HepG2 (cell line): ENCODE measurements around the gene RSRC2. TPM values are rescaled to one million over a fixed set of nuclear protein-coding genes. Genes with fewer than 3 reads are reported as not detected.
A peak's percentile ranks its signal among the peaks of the same experiment; 100 is the strongest.

Experiments
- ARHGAP35 ChIP-seq: sonication (generic); formaldehyde crosslinking; IDR thresholded peaks from 2 replicates; pipeline ENCODE4 v1.9.0; 2022; ENCODE audit warnings: mild to moderate bottlenecking, inconsistent platforms, moderate library complexity, missing genetic modification reagents, borderline replicate concordance
- ATF4 ChIP-seq, 2 experiments: fragments of 450-650 bp in 1 of 2; sonication (generic) in 1 of 2; formaldehyde crosslinking; IDR thresholded peaks; 2 replicates each; pipeline versions ENCODE4 v1.5.0 to v1.8.0; 2020 to 2022; ENCODE audit warnings: mild to moderate bottlenecking in 1 of 2, missing genetic modification reagents in 1 of 2
- CEBPB ChIP-seq: IDR thresholded peaks from 2 replicates; pipeline ENCODE4 v1.6.1; 2011; ENCODE audit warnings: low read depth, low read length, improper control_type of control experiment, borderline replicate concordance
- CHCHD3 ChIP-seq: sonication (generic); formaldehyde crosslinking; IDR thresholded peaks from 2 replicates; pipeline ENCODE4 v1.8.0; 2022; ENCODE audit warnings: mild to moderate bottlenecking, missing genetic modification reagents, moderate library complexity
- FOXA3 ChIP-seq: IDR thresholded peaks from 2 replicates; pipeline ENCODE4 v1.6.1; 2016; ENCODE audit warnings: missing genetic modification reagents, missing compliant biosample characterization
- FOXK2 ChIP-seq: fragments of 450-650 bp; IDR thresholded peaks from 2 replicates; pipeline ENCODE4 v1.6.1; 2016
- HINFP ChIP-seq: sonication (generic); formaldehyde crosslinking; IDR thresholded peaks from 2 replicates; pipeline ENCODE4 v1.4.0; 2020; ENCODE audit warnings: low read depth, mild to moderate bottlenecking, missing genetic modification reagents
- KDM5B ChIP-seq: sonication (generic); formaldehyde crosslinking; IDR thresholded peaks from 2 replicates; pipeline ENCODE4 v1.4.0; 2020; ENCODE audit warnings: missing genetic modification reagents, mild to moderate bottlenecking, borderline replicate concordance
- NR0B2 ChIP-seq: sonication (generic); formaldehyde crosslinking; IDR thresholded peaks from 2 replicates; pipeline ENCODE4 v1.4.0; 2020; ENCODE audit warnings: mild to moderate bottlenecking, missing genetic modification reagents
- PHF8 ChIP-seq: sonication (generic); formaldehyde crosslinking; IDR thresholded peaks from 2 replicates; pipeline ENCODE4 v1.5.0; 2020; ENCODE audit warnings: missing genetic modification reagents
- RNF219 ChIP-seq: sonication (generic); formaldehyde crosslinking; IDR thresholded peaks from 2 replicates; pipeline ENCODE4 v1.5.0; 2020; ENCODE audit warnings: mild to moderate bottlenecking, missing genetic modification reagents
- TBX2 ChIP-seq: sonication (generic); formaldehyde crosslinking; IDR thresholded peaks from 2 replicates; pipeline ENCODE4 v1.5.0; 2020; ENCODE audit warnings: missing genetic modification reagents, mild to moderate bottlenecking, borderline replicate concordance
- TOE1 ChIP-seq: sonication (generic); formaldehyde crosslinking; IDR thresholded peaks from 2 replicates; pipeline ENCODE4 v1.4.0; 2020; ENCODE audit warnings: mild to moderate bottlenecking, missing genetic modification reagents
- YY1 ChIP-seq: IDR thresholded peaks from 2 replicates; pipeline ENCODE4 v1.6.1; 2011; ENCODE audit warnings: low read length, low read depth, moderate library complexity, mild to moderate bottlenecking; ENCODE audit not compliant: insufficient read depth, insufficient replicate concordance
- ZNF468 ChIP-seq: sonication (generic); formaldehyde crosslinking; IDR thresholded peaks from 2 replicates; pipeline ENCODE4 v1.8.0; 2022; ENCODE audit warnings: mild to moderate bottlenecking, moderate library complexity, missing genetic modification reagents
- ZNF564 ChIP-seq: sonication (generic); formaldehyde crosslinking; IDR thresholded peaks from 2 replicates; pipeline ENCODE4 v1.8.1; 2023; ENCODE audit warnings: mild to moderate bottlenecking, missing genetic modification reagents
- ZNF572 ChIP-seq: sonication (generic); formaldehyde crosslinking; IDR thresholded peaks from 2 replicates; pipeline ENCODE4 v1.5.1; 2020; ENCODE audit warnings: mild to moderate bottlenecking, missing genetic modification reagents
- ZNF589 ChIP-seq: sonication (generic); formaldehyde crosslinking; conservative IDR thresholded peaks from 2 replicates; pipeline ENCODE4 v1.8.0; 2022; ENCODE audit warnings: mild to moderate bottlenecking, moderate library complexity, missing genetic modification reagents
- ZNF670 ChIP-seq: sonication (generic); formaldehyde crosslinking; IDR thresholded peaks from 2 replicates; pipeline ENCODE4 v1.8.0; 2022; ENCODE audit warnings: mild to moderate bottlenecking, missing genetic modification reagents, borderline replicate concordance
- ZNF792 ChIP-seq: IDR thresholded peaks from 2 replicates; pipeline ENCODE4 v1.6.1; 2016
- polyA plus RNA-seq, 8 experiments: library from polyadenylated mRNA; depleted of rRNA in 3 of 8; stranded (reverse) in 7 of 8; unstranded in 1 of 8; fragments of >200 nt; fragmentation: Illumina TruSeq in 4 of 8; extraction: Trizol in 4 of 8; gene quantifications; 2 replicates each; pipeline versions ENCODE4 v1.2.1 to v1.2.3, GENCODE V29; 2011 to 2016; ENCODE audit warnings: low read depth in 4 of 8, missing spikeins in 1 of 8, mixed read lengths in 1 of 8; ENCODE audit not compliant: insufficient read depth in 1 of 8
- total RNA-seq, 5 experiments: library from RNA; depleted of rRNA; stranded (reverse); fragments of >200 nt; fragmentation: Illumina TruSeq; extraction: Trizol; gene quantifications; 2 replicates each; pipeline ENCODE4 v1.2.3, GENCODE V29; 2016; ENCODE audit warnings: low read depth in 1 of 5
- TF ChIP-seq, protein P1 (sequence below): sonication (generic); formaldehyde crosslinking; IDR thresholded peaks from 2 replicates; pipeline ENCODE4 v1.9.0; 2021; ENCODE audit warnings: missing genetic modification reagents, borderline replicate concordance

The RSRC2 gene
- total and polyA plus RNA-seq, 2 of the 13 experiments (the other 11 are each of a cell fraction or from before 2014, with no cell fraction given) = 31.4 to 77.8 TPM

DNA sequence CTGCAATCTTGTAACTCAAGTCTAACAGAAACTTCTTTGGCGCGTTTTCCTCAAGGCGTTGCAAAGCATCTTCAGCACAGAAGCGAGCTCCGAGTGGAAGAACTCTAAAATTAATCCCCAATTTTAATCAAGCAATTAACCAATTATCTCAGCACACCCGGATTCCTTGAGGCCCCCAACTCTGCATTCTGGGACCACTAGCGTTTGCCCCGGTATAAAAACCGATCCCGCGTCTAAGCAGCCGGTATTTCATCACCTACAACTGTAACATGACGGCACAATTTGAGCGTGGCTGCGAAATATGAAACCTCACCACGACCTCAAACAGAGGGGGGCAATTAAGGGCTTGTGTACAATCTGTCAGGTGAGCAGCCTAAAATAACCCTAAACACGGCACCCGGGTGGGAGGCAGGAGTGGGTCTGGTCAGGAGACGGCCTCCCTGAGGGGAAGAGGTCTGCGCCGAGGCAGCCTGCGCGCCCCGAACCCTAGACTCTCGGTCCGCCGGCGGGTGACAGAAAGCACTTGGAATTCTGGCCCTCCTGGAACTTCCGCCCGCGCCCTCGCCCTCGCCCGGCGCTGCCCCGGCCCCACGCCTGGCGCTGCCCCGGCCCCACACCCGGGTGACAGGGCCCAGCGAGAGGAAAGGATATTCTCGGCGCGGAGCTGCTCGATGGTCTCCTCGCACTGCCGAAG is 26.6 kb downstream of the RSRC2 start (continued):
- peak; percentile 59; the same call in 1 of the 2 replicates for TF ChIP-seq NR0B2 (CRISPR knock-in tag)
- no peak for TF ChIP-seq YY1
- no peak for TF ChIP-seq ZNF572 (CRISPR knock-in tag)
- TF ChIP-seq RNF219 (CRISPR knock-in tag) = no peak
- peak; percentile 51 for TF ChIP-seq HINFP (CRISPR knock-in tag)
- no peak for TF ChIP-seq CHCHD3 (CRISPR knock-in tag)
- TF ChIP-seq ZNF792 (CRISPR knock-in tag) = peak; percentile 4; the same call in 1 of the 2 replicates
- TF ChIP-seq ZNF589 (CRISPR knock-in tag) = 0 out of 2 replicates have a peak, but pooled peaks have one; percentile 64
- TF ChIP-seq FOXA3 (CRISPR knock-in tag) = peak; percentile 54; the same call in 1 of the 2 replicates
- TF ChIP-seq TBX2 (CRISPR knock-in tag) = peak; percentile 76
- TF ChIP-seq ATF4 (CRISPR knock-in tag; IDR thresholded peaks at IDR 0.05) = peak in 1 of 2 experiments; percentile 90; a peak in 2 of 4 replicates
- TF ChIP-seq CEBPB = peak; percentile 85
- 0 out of 2 replicates have a peak, but pooled peaks have one; percentile 32 for TF ChIP-seq TOE1
- TF ChIP-seq ARHGAP35 (CRISPR knock-in tag) = 0 out of 2 replicates have a peak, but pooled peaks have one; percentile 64
- TF ChIP-seq ZNF564 = peak; percentile 37; the same call in 1 of the 2 replicates
- TF ChIP-seq ZNF468 (CRISPR knock-in tag) = 0 out of 2 replicates have a peak, but pooled peaks have one; percentile 45
- no peak for TF ChIP-seq PHF8 (CRISPR knock-in tag)
- TF ChIP-seq KDM5B (CRISPR knock-in tag) = peak; percentile 72; the same call in 1 of the 2 replicates
- TF ChIP-seq FOXK2 = 0 out of 2 replicates have a peak, but pooled peaks have one; percentile 20
- 0 out of 2 replicates have a peak, but pooled peaks have one; percentile 20 for TF ChIP-seq ZNF670
- TF ChIP-seq, protein P1, sequence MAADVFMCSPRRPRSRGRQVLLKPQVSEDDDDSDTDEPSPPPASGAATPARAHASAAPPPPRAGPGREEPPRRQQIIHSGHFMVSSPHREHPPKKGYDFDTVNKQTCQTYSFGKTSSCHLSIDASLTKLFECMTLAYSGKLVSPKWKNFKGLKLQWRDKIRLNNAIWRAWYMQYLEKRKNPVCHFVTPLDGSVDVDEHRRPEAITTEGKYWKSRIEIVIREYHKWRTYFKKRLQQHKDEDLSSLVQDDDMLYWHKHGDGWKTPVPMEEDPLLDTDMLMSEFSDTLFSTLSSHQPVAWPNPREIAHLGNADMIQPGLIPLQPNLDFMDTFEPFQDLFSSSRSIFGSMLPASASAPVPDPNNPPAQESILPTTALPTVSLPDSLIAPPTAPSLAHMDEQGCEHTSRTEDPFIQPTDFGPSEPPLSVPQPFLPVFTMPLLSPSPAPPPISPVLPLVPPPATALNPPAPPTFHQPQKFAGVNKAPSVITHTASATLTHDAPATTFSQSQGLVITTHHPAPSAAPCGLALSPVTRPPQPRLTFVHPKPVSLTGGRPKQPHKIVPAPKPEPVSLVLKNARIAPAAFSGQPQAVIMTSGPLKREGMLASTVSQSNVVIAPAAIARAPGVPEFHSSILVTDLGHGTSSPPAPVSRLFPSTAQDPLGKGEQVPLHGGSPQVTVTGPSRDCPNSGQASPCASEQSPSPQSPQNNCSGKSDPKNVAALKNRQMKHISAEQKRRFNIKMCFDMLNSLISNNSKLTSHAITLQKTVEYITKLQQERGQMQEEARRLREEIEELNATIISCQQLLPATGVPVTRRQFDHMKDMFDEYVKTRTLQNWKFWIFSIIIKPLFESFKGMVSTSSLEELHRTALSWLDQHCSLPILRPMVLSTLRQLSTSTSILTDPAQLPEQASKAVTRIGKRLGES = 0 out of 2 replicates have a peak, but pooled peaks have one; percentile 46
